DND-41 (cell line): ENCODE results near the gene FAM124B.
A peak's percentile ranks its signal among the peaks of the same experiment; 100 is the strongest.

Experiments
- ATAC-seq: fragments of 200-7000 bp; cut with Tn5 transposase; 3 replicates; pipeline ENCODE4 v1.9.1; 2021; ENCODE audit warnings: low read depth; ENCODE audit not compliant: insufficient read depth
- DNase-seq: peaks from one replicate; pipeline ENCODE4 v3.0.0-alpha.2; 2020
- H2AFZ ChIP-seq: 2 replicates; pipeline ENCODE4 v1.6.0; 2012; ENCODE audit warnings: low read depth, low read length
- H3K27ac ChIP-seq: 2 replicates; pipeline ENCODE4 v1.5.1; 2012; ENCODE audit warnings: low read length, inconsistent platforms
- H3K27me3 ChIP-seq: fragments of 200-600 bp; sonication (generic); 2 replicates; pipeline ENCODE4 v1.6.0; 2012; ENCODE audit warnings: low read length, mild to moderate bottlenecking, inconsistent platforms; ENCODE audit not compliant: insufficient read depth, poor library complexity
- H3K36me3 ChIP-seq: 2 replicates; pipeline ENCODE4 v1.5.1; 2012; ENCODE audit warnings: low read length, inconsistent platforms; ENCODE audit not compliant: insufficient read depth
- H3K4me1 ChIP-seq: 2 replicates; pipeline ENCODE4 v1.5.1; 2012; ENCODE audit warnings: mild to moderate bottlenecking, low read length; ENCODE audit not compliant: insufficient read depth
- H3K4me2 ChIP-seq: 2 replicates; pipeline ENCODE4 v1.6.0; 2012; ENCODE audit warnings: mild to moderate bottlenecking, moderate library complexity, low read length, inconsistent platforms; ENCODE audit not compliant: insufficient read depth
- H3K4me3 ChIP-seq, 2 experiments: fragments of 200-600 bp in 1 of 2; shearing (Covaris generic) in 1 of 2; 2 replicates each; pipeline ENCODE4 v1.5.1; 2012 to 2016; ENCODE audit warnings: inconsistent platforms in 2 of 2, low read length in 2 of 2, mild to moderate bottlenecking in 2 of 2, low read depth in 1 of 2, moderate library complexity in 1 of 2
- H3K79me2 ChIP-seq: 2 replicates; pipeline ENCODE4 v1.6.0; 2012; ENCODE audit warnings: low read length, inconsistent platforms; ENCODE audit not compliant: insufficient read depth
- H3K9ac ChIP-seq: 2 replicates; pipeline ENCODE4 v1.6.0; 2012; ENCODE audit warnings: low read depth, mild to moderate bottlenecking, inconsistent platforms, low read length, moderate library complexity
- H3K9me3 ChIP-seq: 2 replicates; pipeline ENCODE4 v1.5.1; 2012; ENCODE audit warnings: low read length, moderate library complexity, mild to moderate bottlenecking, inconsistent platforms; ENCODE audit not compliant: insufficient read depth, severe bottlenecking
- H4K20me1 ChIP-seq: 2 replicates; pipeline ENCODE4 v1.6.0; 2012; ENCODE audit warnings: low read length; ENCODE audit not compliant: insufficient read depth
- EZH2 ChIP-seq: IDR thresholded peaks from 3 replicates; pipeline ENCODE4 v1.6.1; 2012; ENCODE audit warnings: borderline replicate concordance, low read depth, mild to moderate bottlenecking, moderate library complexity, low read length, inconsistent platforms; ENCODE audit not compliant: severe bottlenecking
- TF ChIP-seq, protein P1 (sequence below): IDR thresholded peaks from 2 replicates; pipeline ENCODE4 v1.5.1; 2012; ENCODE audit warnings: borderline replicate concordance, low read length, moderate library complexity, mild to moderate bottlenecking; ENCODE audit not compliant: poor library complexity, severe bottlenecking; ENCODE audit errors: extremely low read depth

The FAM124B gene

DNA sequence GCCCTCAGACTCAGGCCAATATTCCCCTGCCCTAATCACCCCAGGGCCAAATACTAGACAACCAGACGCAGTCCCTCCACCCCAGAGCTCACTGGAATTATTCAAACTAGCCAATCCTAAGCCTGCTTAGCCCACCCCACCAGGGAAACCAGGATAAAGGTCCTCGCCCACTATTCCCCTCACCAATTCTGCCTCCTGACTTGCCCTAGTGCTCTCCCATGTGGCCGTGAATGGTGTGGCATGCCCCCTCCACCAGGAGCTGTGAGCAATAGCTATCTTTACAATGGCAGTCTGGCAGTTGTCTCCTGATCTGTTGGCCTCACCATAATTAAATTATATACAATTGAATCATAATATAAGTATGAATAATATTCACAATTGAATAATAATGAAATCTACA lies 42.3 kb downstream of the FAM124B start:
- H3K27ac ChIP-seq, result no peak overlapping the region
- DNase-seq (peak; percentile 24), ATAC-seq (peak; percentile 76)
- H3K36me3 ChIP-seq, result no peaks in the 10 kb centered on the region
- H3K27me3 ChIP-seq, result no peaks in the 10 kb centered on the region
- no peak overlapping the region for H3K4me2 ChIP-seq
- TF ChIP-seq, protein P1, sequence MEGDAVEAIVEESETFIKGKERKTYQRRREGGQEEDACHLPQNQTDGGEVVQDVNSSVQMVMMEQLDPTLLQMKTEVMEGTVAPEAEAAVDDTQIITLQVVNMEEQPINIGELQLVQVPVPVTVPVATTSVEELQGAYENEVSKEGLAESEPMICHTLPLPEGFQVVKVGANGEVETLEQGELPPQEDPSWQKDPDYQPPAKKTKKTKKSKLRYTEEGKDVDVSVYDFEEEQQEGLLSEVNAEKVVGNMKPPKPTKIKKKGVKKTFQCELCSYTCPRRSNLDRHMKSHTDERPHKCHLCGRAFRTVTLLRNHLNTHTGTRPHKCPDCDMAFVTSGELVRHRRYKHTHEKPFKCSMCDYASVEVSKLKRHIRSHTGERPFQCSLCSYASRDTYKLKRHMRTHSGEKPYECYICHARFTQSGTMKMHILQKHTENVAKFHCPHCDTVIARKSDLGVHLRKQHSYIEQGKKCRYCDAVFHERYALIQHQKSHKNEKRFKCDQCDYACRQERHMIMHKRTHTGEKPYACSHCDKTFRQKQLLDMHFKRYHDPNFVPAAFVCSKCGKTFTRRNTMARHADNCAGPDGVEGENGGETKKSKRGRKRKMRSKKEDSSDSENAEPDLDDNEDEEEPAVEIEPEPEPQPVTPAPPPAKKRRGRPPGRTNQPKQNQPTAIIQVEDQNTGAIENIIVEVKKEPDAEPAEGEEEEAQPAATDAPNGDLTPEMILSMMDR, result peak; percentile 56
- TF ChIP-seq EZH2, result no peak
- no peak overlapping the region for H2AFZ ChIP-seq
- no peak overlapping the region for H3K4me3 ChIP-seq
- H3K9ac ChIP-seq, result no peak overlapping the region
- H4K20me1 ChIP-seq, result no peaks in the 10 kb centered on the region
- no peaks in the 10 kb centered on the region for H3K9me3 ChIP-seq
- no peaks in the 10 kb centered on the region for H3K4me1 ChIP-seq
- H3K79me2 ChIP-seq, result no peaks in the 10 kb centered on the region

DNA sequence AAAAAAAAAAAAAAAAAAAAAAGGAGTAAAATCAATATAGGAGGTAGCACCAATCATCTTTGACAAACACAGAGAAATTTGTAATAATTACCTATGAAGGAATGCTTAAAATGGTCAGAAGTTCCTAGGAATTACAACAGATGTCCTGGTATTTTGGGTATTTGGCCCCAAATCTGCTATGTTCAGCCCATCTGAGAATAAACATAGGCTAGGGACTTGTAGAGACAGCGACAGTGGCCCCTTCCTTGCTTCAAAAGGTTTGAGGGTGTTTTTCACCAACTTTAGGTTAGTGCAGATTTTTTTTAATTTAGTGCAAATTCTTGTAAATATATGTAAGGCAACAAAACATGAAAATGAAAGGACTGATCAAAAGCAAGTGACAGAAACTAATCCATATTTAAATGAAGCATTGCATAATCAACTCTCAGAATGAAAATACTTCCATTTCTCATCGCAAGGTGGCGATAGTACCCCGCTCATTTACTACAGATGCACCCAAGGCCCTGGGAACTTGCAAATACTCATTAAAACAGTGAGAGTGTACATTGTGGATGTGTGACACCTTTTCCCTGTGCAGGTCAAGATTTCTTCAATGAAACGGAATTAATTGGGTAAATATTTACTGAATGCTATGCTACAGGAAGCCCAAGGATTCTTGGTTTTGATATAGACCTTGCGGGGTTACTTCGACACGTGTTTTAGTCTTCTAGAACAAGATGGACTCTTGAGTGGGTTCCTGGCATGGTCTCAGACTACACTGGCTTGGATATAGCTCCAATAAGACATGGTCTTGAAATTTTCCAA lies 44.6 kb downstream of the FAM124B start:
- Histone ChIP-seq H4K20me1 (no peaks in the 10 kb centered on the region), H3K9ac (no peak overlapping the region), H3K9me3 (no peaks in the 10 kb centered on the region), H3K27ac (no peak overlapping the region), H3K4me3 (no peak overlapping the region), H2AFZ (no peak overlapping the region), H3K4me2 (no peak overlapping the region), H3K27me3 (peaks cover 4% of the 10 kb centered on the region), H3K4me1 (no peaks in the 10 kb centered on the region), H3K36me3 (no peaks in the 10 kb centered on the region), H3K79me2 (no peaks in the 10 kb centered on the region)
- DNase-seq (peak; percentile 52), ATAC-seq (peak; percentile 84)
- TF ChIP-seq, protein P1, result peak; percentile 88
- TF ChIP-seq EZH2, result no peak

DNA sequence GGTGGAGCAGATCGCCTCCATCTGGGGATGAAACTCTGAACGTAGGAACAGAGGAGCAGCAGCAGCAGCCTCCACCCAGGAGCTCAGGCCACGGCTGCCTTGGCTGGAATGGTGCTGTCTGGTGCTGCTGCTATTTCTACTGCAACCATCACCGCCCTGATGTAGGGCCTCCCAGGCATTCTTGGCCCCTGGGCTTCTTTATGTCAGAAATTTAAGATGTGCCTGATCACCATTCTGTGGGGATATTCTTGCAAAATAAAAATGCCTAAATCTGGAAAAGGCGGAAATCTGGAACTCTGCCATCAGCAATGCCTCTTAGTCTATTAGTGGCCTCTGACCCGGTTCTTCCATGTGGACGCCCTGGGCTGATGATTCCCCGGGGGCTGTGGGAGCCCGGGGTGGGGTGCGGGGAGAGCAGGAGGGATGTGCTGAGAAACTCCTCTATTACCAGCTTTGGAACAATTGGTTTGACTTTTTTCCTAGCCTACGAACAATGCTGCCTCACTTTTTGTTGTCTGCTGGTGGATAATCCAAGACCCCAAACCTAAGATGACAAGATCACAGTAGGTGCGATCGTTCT lies 47.2 kb downstream of the FAM124B start:
- no peak overlapping the region for H3K9ac ChIP-seq
- no peaks in the 10 kb centered on the region for H3K79me2 ChIP-seq
- ATAC-seq (no peak), DNase-seq (no peak)
- no peak overlapping the region for H3K4me2 ChIP-seq
- no peaks in the 10 kb centered on the region for H4K20me1 ChIP-seq
- H3K4me1 ChIP-seq, result no peaks in the 10 kb centered on the region
- no peaks in the 10 kb centered on the region for H3K36me3 ChIP-seq
- no peaks in the 10 kb centered on the region for H3K9me3 ChIP-seq
- no peak for TF ChIP-seq EZH2
- TF ChIP-seq, protein P1, result no peak
- H2AFZ ChIP-seq, result no peak overlapping the region
- H3K4me3 ChIP-seq, result no peak overlapping the region
- H3K27me3 ChIP-seq, result peaks cover 4% of the 10 kb centered on the region
- no peak overlapping the region for H3K27ac ChIP-seq
